Measurements from ENCODE around the gene DLGAP1. TPM values are rescaled to one million over a fixed set of nuclear protein-coding genes. Genes with fewer than 3 reads are reported as not detected.
A peak's percentile ranks its signal among the peaks of the same experiment; 100 is the strongest.

The DLGAP1 gene
- total and polyA plus RNA-seq, 2 experiments from 2014 or later = 17.0 to 48.5 TPM

GRCh38 chr18:4438938-4439337, 16.2 kb downstream of the DLGAP1 start (continued):
- no peak for TF ChIP-seq CREB1 (CRISPR knock-in tag; IDR thresholded peaks at IDR 0.05; ENCODE audit: low read depth)
- TF ChIP-seq ETS1 (IDR thresholded peaks at IDR 0.05) = no peak

GRCh38 chr18:4433717-4434116, 21.4 kb downstream of the DLGAP1 start:
- ATAC-seq = peak; percentile 76
- peaks cover 39% of the 10 kb centered on the region for H3K79me2 ChIP-seq (replicated peaks; ENCODE audit: insufficient read depth)

GRCh38 chr18:4430836-4431235, 24.3 kb downstream of the DLGAP1 start:
- no peak overlapping the region for H3K4me3 ChIP-seq
- H3K36me3 ChIP-seq (ENCODE audit: insufficient read depth) = no peaks in the 10 kb centered on the region
- no peaks in the 10 kb centered on the region for H3K9me3 Mint-ChIP-seq
- DNase-seq (ENCODE audit: low spot score) = no peak
- H3K27ac ChIP-seq (ENCODE audit: low read depth) = no peak overlapping the region
- peaks cover 21% of the 10 kb centered on the region for H3K4me1 ChIP-seq (ENCODE audit: insufficient read depth)
- no peak overlapping the region for H3K4me3 Mint-ChIP-seq
- peaks cover 4% of the 10 kb centered on the region; the same call in 1 of the 2 replicates for H4K20me1 ChIP-seq (replicated peaks; ENCODE audit: insufficient read depth)
- H3K4me2 ChIP-seq = no peak overlapping the region
- no peak for ATAC-seq
- no peaks in the 10 kb centered on the region for H3F3A ChIP-seq (replicated peaks; ENCODE audit: low read depth)
- peaks cover 10% of the 10 kb centered on the region for H3K4me1 Mint-ChIP-seq
- no peak overlapping the region for H2AFZ ChIP-seq
- H3K9me2 ChIP-seq (ENCODE audit: insufficient read depth) = no peaks in the 10 kb centered on the region
- no peaks in the 10 kb centered on the region for H3K27me3 ChIP-seq (ENCODE audit: insufficient read depth)
- H3K36me3 Mint-ChIP-seq (ENCODE audit: low read depth) = peaks cover 15% of the 10 kb centered on the region
- no peak overlapping the region for H3K27ac Mint-ChIP-seq
- no peaks in the 10 kb centered on the region for H3K27me3 Mint-ChIP-seq (ENCODE audit: insufficient read depth, low read depth, poor library complexity)
- H3K79me2 ChIP-seq (replicated peaks; ENCODE audit: insufficient read depth) = peaks cover 22% of the 10 kb centered on the region
- TF ChIP-seq CREB1 (CRISPR knock-in tag; IDR thresholded peaks at IDR 0.05; ENCODE audit: low read depth) (no peak), EZH2 (IDR thresholded peaks at IDR 0.05; ENCODE audit: low read depth, unreplicated experiment) (no peak), JUNB (IDR thresholded peaks at IDR 0.05; ENCODE audit: unreplicated experiment) (no peak), EZH2phosphoT487 (IDR thresholded peaks at IDR 0.05; ENCODE audit: unreplicated experiment) (no peak), ZNF462 (CRISPR knock-in tag; IDR thresholded peaks at IDR 0.05) (no peak), NANOG (IDR thresholded peaks at IDR 0.05; ENCODE audit: borderline replicate concordance) (no peak)

More at GRCh38 chr18:4433717-4434116, 21.4 kb downstream of the DLGAP1 start:
- Histone ChIP-seq H3K9me2 (ENCODE audit: insufficient read depth) (no peaks in the 10 kb centered on the region), H3K4me2 (no peak overlapping the region), H3K4me3 (no peak overlapping the region), H3F3A (replicated peaks; ENCODE audit: low read depth) (no peaks in the 10 kb centered on the region), H3K36me3 (ENCODE audit: insufficient read depth) (no peaks in the 10 kb centered on the region), H3K27me3 (ENCODE audit: insufficient read depth) (no peaks in the 10 kb centered on the region), H2AFZ (no peak overlapping the region), H3K27ac (ENCODE audit: low read depth) (no peak overlapping the region), H3K4me1 (ENCODE audit: insufficient read depth) (peaks cover 20% of the 10 kb centered on the region), H4K20me1 (replicated peaks; ENCODE audit: insufficient read depth) (peaks cover 4% of the 10 kb centered on the region; the same call in 1 of the 2 replicates)
- Mint-ChIP-seq H3K36me3 (ENCODE audit: low read depth) (peaks cover 9% of the 10 kb centered on the region), H3K4me3 (no peak overlapping the region), H3K9me3 (no peaks in the 10 kb centered on the region), H3K27ac (no peak overlapping the region; the same call in 1 of the 2 replicates), H3K27me3 (ENCODE audit: insufficient read depth, low read depth, poor library complexity) (no peaks in the 10 kb centered on the region), H3K4me1 (peaks cover 6% of the 10 kb centered on the region)
- no peak for TF ChIP-seq CREB1 (CRISPR knock-in tag; IDR thresholded peaks at IDR 0.05; ENCODE audit: low read depth)
- TF ChIP-seq CTCF (conservative IDR thresholded peaks at IDR 0.05; ENCODE audit: low read depth in 2 of 2) = no peak
- DNase-seq (ENCODE audit: low spot score) = peak; percentile 56

All from GM23338 (cell line).